Fibroblast of the aortic adventitia (primary cell): ENCODE measurements around the gene TACR2. TPM values are rescaled to one million over a fixed set of nuclear protein-coding genes. Genes with fewer than 3 reads are reported as not detected.
"Not testable (repeated sequence)": the region's sequence is repeated elsewhere in the genome, so short reads cannot be mapped to it uniquely, and the experiment has no call there.

Experiments
- DNase-seq: peaks from one replicate; pipeline ENCODE4 v3.0.0-alpha.2; 2010; ENCODE audit warnings: low read depth
- H3K4me3 ChIP-seq: 2 replicates; pipeline ENCODE4 v1.5.1; 2011; ENCODE audit warnings: low read depth, mild to moderate bottlenecking, control low read depth, low read length, moderate library complexity
- CTCF ChIP-seq: IDR thresholded peaks from 2 replicates; pipeline ENCODE4 v1.5.1; 2011; ENCODE audit warnings: mild to moderate bottlenecking, low read length, control low read depth, inconsistent platforms; ENCODE audit not compliant: insufficient read depth
- total RNA-seq: library from RNA; depleted of rRNA; stranded (reverse); fragments of >200 nt; gene quantifications from 2 replicates; pipeline ENCODE4 v1.2.3, GENCODE V29; 2012; ENCODE audit warnings: low replicate concordance

Gene TACR2
- total RNA-seq, 1 donor: 0.18 TPM

DNA sequence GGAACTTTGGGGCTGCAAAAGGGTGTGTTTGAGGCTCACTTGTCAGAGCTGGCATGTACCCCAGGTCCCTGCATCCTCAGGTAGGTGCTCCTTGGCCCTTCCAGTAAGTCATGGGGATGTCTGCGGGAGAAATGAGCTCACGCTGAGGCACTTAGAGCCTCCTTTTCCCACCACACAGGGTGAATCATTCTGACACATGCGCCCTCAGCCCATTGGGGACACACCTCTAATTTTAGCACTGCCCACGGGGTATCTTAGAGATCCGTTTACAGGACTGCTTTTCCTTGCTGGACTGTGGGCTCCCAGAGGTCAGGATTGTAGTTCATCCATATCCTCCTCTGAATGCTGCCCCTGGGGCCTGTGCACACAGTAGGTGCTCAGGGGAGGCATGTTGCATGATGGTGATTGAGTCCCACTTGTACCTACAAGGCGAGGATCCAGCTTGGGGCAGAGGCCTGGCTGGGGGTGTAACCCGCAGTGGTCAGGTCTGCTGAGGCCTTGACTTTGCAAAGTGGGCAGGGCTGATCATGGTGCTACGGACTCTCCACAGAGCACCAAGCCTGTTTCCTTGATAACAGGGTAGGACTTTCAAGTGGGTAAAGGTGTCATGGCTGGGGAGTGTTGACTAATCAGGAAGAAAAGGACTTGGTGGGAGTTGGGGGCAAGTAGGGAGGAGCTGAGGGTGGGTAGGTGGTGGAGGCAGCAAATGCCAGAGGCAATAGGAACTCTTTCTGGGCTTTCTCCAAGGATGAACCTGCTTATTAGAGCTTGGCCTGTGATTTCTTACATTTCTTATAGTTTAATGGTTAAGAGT is 40.4 kb upstream of the TACR2 start:
- no peak for DNase-seq

DNA sequence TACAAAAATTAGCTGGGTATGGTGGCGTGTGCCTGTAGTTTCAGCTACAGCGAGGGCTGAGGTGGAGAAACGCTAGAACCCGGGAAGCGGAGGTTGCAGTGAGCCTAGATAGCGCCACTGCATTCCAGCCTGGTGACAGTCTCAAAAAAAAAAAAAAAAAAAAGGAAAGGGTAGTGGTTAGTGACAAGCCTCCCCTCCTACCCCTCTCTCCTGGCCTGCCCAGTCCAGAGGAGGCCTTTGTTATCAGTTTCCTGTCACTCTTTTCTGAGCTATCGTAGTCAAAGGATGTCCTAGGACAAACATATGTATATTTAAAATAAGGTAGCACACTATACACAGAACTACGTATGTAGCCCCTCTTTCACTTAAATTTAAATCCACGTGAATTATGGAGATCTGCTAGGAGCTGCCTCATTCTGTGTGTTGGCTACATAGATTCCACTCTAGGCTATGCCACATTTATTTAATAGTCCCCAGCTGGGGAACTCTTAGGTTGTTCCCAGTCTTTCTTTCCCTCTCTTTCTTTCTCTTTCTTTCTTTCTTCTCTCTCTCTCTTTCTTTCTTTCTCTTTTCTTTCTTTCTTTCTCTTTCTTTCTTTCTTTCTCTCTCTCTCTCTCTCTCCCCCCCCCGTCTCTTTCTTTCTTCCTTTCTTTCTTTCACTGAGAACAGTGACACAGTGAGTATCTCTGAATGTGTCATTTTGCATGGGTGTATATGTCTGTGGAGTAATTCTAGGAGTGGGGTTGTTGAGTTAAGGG is 38.5 kb upstream of the TACR2 start:
- TF ChIP-seq CTCF: no peak
- H3K4me3 ChIP-seq: no peak overlapping the region
- no peak for DNase-seq

More for the DNA sequence above, 40.4 kb upstream of the TACR2 start:
- no peak for TF ChIP-seq CTCF
- H3K4me3 ChIP-seq: no peak overlapping the region

DNA sequence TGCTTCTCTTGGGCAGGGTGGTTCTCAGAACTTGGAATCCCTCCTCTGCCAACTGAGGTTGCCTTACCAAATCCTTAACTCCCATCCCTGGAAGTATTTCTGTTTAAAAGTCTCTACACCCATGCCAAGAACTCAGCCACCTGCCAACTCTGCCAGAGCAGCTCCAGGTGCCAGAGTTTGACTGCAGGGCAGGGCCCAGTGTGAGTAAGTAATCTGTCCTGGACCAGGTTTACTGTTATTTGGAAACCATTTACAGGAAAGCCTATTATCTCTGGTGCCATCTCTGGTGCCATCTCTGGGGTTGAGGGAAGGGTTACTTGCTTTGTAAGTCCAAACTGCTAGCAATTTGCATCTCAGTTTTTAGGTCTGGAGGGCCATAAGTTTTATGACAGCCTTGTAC is 37.1 kb upstream of the TACR2 start:
- DNase-seq: no peak
- no peak for TF ChIP-seq CTCF
- no peak overlapping the region for H3K4me3 ChIP-seq

DNA sequence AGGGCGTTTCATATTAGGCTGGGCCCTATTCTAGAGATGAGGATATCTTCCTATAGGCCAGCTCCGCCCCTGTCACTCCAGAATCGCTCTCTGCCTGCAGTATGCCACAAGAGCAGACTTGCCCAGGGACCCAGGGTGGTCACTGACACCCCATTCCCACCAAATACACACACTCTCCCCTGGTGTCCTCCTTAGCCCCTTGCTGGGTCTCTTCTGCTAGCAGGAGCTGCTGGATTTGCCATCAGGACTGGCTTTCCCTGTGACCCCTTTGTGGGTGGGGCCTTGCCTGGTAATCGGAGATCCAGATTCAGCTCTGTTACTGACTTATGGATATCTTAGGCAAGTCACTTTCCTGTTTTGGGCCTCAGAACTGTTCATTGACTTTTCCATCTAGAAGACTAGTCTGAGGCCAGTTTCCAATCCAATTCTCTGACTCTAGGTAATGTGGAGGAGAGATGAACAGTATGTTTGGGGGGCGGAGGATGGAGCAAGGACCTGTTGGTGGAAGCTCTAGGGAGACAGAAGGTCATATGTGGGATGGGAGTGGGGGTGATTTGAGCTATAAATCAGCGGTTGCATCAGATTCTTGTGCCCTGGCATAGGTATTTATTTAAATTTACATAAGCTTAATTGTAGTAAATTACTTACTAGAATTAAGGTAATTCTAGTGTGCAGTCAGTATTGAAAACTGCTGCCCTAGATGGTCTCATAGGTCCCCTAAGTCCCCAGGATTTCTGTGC is 36.1 kb upstream of the TACR2 start:
- H3K4me3 ChIP-seq: no peak overlapping the region
- no peak for DNase-seq
- TF ChIP-seq CTCF: no peak

DNA sequence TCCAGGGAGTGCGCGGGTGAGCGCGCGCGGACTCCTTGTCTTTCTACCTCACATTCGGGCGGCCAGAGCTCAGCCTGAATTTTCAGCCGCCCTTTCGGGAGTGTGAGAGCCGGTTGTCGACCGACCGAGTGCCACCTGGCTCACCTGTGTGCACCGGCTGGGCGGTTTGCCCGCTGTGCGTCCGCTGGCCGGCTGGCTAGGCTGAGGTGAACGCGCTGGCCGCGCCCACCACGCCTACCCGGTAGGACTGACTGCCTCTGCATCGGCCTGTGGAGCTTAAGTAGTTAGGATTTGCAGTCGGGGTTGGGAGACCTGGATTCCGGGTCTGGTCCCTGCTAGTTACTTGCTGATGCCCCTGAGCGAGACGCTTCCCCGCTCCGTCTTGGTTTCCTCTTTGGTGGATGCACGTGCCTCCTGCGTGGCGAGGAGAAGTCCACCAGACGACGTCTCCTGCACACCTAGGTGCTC is 35.1 kb upstream of the TACR2 start:
- peak overlapping the region; percentile 55 for H3K4me3 ChIP-seq
- no peak for DNase-seq
- TF ChIP-seq CTCF: no peak

DNA sequence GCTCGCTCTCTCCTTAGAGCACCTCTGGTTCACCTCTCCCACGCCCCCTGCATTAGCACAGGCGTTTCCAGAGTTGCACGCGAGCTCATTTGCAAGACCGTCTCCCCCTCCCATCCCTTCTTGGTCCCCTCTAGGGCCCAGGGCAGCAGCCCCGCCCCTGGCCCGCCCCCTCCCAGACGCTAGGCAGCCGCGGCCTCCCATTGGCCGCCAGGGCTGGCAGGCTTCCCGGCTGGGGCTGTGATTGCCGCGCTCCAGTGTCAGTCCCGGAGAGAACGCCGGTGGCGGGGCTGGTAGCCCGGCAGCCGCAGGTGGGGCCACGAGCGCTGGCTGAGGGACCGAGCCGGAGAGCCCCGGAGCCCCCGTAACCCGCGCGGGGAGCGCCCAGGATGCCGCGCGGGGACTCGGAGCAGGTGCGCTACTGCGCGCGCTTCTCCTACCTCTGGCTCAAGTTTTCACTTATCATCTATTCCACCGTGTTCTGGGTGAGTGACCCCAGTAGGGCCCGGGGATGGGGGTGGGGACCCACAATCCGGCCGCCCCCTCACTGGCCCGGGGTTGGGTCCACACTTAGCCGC is 34.6 kb upstream of the TACR2 start, which contains the start of gene TSPAN15:
Gene TSPAN15, plus strand, starts transcription at position 257 of the 575 bp plus-strand sequence. Its CDS starts 130 bp downstream, at position 387.
- H3K4me3 ChIP-seq: peak within 1 kb of the TSS; percentile 55
- DNase-seq: peak; percentile 39
- TF ChIP-seq CTCF: no peak

- not testable (repeated sequence) for H3K4me3 ChIP-seq, DNase-seq
Measured at GRCh38 chr10:69450395-69450794, 33.7 kb upstream of the TACR2 start.
